SK-N-SH (cell line): ENCODE measurements around the gene DNAJB11. TPM values are rescaled to one million over a fixed set of nuclear protein-coding genes. Genes with fewer than 3 reads are reported as not detected.

Source experiments
- CTCF ChIA-PET: fragments of 300-600, 350-600 bp; formaldehyde crosslinking; extraction: SDS; loops from one replicate; lab custom pipeline; 2021; lab: Yijun Ruan, JAX
- POLR2A ChIA-PET: fragments of 350-600 bp; sonication (Branson Sonifier 250); formaldehyde crosslinking; extraction: SDS; loops from one replicate; lab custom pipeline; 2020; ENCODE audit warnings: antibody characterized with exemption, inconsistent platforms; lab: Yijun Ruan, JAX
- DNase-seq: peaks from one replicate; pipeline ENCODE4 v3.0.0; 2012
- H2AFZ ChIP-seq: fragments of 200-600 bp; sonication (generic); 2 replicates; pipeline ENCODE4 v1.8.1; 2016; ENCODE audit warnings: antibody characterized with exemption, mild to moderate bottlenecking, low read depth
- H3F3A ChIP-seq: fragments of 200-600 bp; sonication (generic); replicated peaks from 2 replicates; pipeline ENCODE3; 2016; ENCODE audit warnings: antibody characterized with exemption, mild to moderate bottlenecking; ENCODE audit not compliant: insufficient read depth
- H3K27ac ChIP-seq, 2 experiments: fragments of 200-500 bp in 1 of 2; fragments of 200-600 bp in 1 of 2; sonication (Bioruptor generic) in 1 of 2; sonication (generic), shearing (Covaris generic) in 1 of 2; 2 replicates each; pipeline versions ENCODE4 v1.5.1 to v1.6.1; 2014 to 2016; ENCODE audit warnings: low read depth in 2 of 2, inconsistent platforms in 1 of 2, low read length in 1 of 2, mild to moderate bottlenecking in 1 of 2, mixed read lengths in 1 of 2
- H3K27me3 ChIP-seq: fragments of 200-600 bp; sonication (generic), shearing (Covaris generic); 2 replicates; pipeline ENCODE4 v1.6.1; 2016; ENCODE audit warnings: mixed run types; ENCODE audit not compliant: insufficient read depth
- H3K36me3 ChIP-seq, 2 experiments: fragments of 200-500 bp in 1 of 2; fragments of 200-600 bp in 1 of 2; sonication (Bioruptor generic) in 1 of 2; sonication (generic) in 1 of 2; replicated peaks in 1 of 2; 2 replicates each; pipeline versions ENCODE3 to v1.5.1; 2014 to 2016; ENCODE audit warnings: low read length in 1 of 2, mild to moderate bottlenecking in 1 of 2; ENCODE audit not compliant: insufficient read depth in 2 of 2, control insufficient read depth in 1 of 2
- H3K4me1 ChIP-seq, 2 experiments: fragments of 200-500 bp in 1 of 2; fragments of 200-600 bp in 1 of 2; sonication (Bioruptor generic) in 1 of 2; sonication (generic), shearing (Covaris generic) in 1 of 2; 2 replicates each; pipeline versions ENCODE4 v1.5.1 to v1.6.1; 2014 to 2016; ENCODE audit warnings: low read depth in 1 of 2, low read length in 1 of 2, mixed run types in 1 of 2; ENCODE audit not compliant: insufficient read depth in 2 of 2, control insufficient read depth in 1 of 2
- H3K4me2 ChIP-seq: fragments of 200-600 bp; sonication (generic), shearing (Covaris generic); 2 replicates; pipeline ENCODE4 v1.6.1; 2017; ENCODE audit warnings: mixed run types
- H3K4me3 ChIP-seq, 2 experiments: fragments of 200-500 bp in 1 of 2; fragments of 200-600 bp in 1 of 2; sonication (Bioruptor generic) in 1 of 2; sonication (generic), shearing (Covaris generic) in 1 of 2; 2 replicates each; pipeline versions ENCODE4 v1.5.1 to v1.8.1; 2014 to 2016; ENCODE audit warnings: low read depth in 2 of 2, inconsistent platforms in 1 of 2, low read length in 1 of 2, mild to moderate bottlenecking in 1 of 2, mixed read lengths in 1 of 2, moderate library complexity in 1 of 2
- H3K79me2 ChIP-seq: fragments of 200-600 bp; sonication (generic); 2 replicates; pipeline ENCODE4 v1.8.1; 2017; ENCODE audit warnings: mild to moderate bottlenecking; ENCODE audit not compliant: insufficient read depth
- H3K9ac ChIP-seq: fragments of 200-600 bp; sonication (generic); 2 replicates; pipeline ENCODE4 v1.6.1; 2017; ENCODE audit warnings: mixed run types
- H3K9me2 ChIP-seq: fragments of 200-600 bp; sonication (generic); 2 replicates; pipeline ENCODE4 v1.6.1; 2017; ENCODE audit warnings: mixed run types
- H3K9me3 ChIP-seq: fragments of 200-600 bp; sonication (generic); 2 replicates; pipeline ENCODE4 v1.6.1; 2017; ENCODE audit warnings: mixed run types, mild to moderate bottlenecking, moderate library complexity
- H4K20me1 ChIP-seq: fragments of 200-600 bp; sonication (generic); 2 replicates; pipeline ENCODE4 v1.6.1; 2017; ENCODE audit warnings: mild to moderate bottlenecking, mixed run types; ENCODE audit not compliant: insufficient read depth
- ELF1 ChIP-seq: IDR thresholded peaks from 2 replicates; pipeline ENCODE4 v1.4.0; 2012
- EZH2phosphoT487 ChIP-seq: fragments of 200-600 bp; sonication (generic); IDR thresholded peaks from 2 replicates; pipeline ENCODE4 v1.6.1; 2017; ENCODE audit warnings: low read depth, mixed run types, mild to moderate bottlenecking, antibody characterized with exemption, moderate library complexity, borderline replicate concordance
- FOXJ3 ChIP-seq: sonication (generic); formaldehyde crosslinking; IDR thresholded peaks from 2 replicates; pipeline ENCODE4 v1.5.1; 2020; ENCODE audit warnings: mild to moderate bottlenecking, missing genetic modification reagents
- FOXM1 ChIP-seq: IDR thresholded peaks from 2 replicates; pipeline ENCODE4 v1.4.0; 2012; ENCODE audit warnings: low read depth, mild to moderate bottlenecking
- GATA2 ChIP-seq: sonication (generic); formaldehyde crosslinking; IDR thresholded peaks from 2 replicates; pipeline ENCODE4 v1.5.0; 2020; ENCODE audit warnings: mild to moderate bottlenecking, missing genetic modification reagents
- JUND ChIP-seq: IDR thresholded peaks from 2 replicates; pipeline ENCODE4 v1.4.0; 2012
- MEF2A ChIP-seq: IDR thresholded peaks from 2 replicates; pipeline ENCODE4 v1.4.0; 2012; ENCODE audit warnings: low read depth, borderline replicate concordance
- MXI1 ChIP-seq: IDR thresholded peaks from 2 replicates; pipeline ENCODE4 v1.6.1; 2012; ENCODE audit warnings: mild to moderate bottlenecking, low read depth, low read length, improper control_type of control experiment
- NFIC ChIP-seq: IDR thresholded peaks from 2 replicates; pipeline ENCODE4 v1.4.0; 2012; ENCODE audit warnings: borderline replicate concordance
- RAD21 ChIP-seq: IDR thresholded peaks from 2 replicates; pipeline ENCODE4 v1.6.1; 2012; ENCODE audit warnings: mild to moderate bottlenecking, low read length
- RCOR1 ChIP-seq: fragments of 150-350 bp; IDR thresholded peaks from 2 replicates; pipeline ENCODE4 v1.6.1; 2017; ENCODE audit warnings: antibody characterized with exemption, low read length
- RFX5 ChIP-seq: IDR thresholded peaks from 2 replicates; pipeline ENCODE4 v1.6.1; 2012; ENCODE audit warnings: mild to moderate bottlenecking, improper control_type of control experiment, low read length
- RXRA ChIP-seq: IDR thresholded peaks from 2 replicates; pipeline ENCODE4 v1.4.0; 2012; ENCODE audit warnings: low read depth, mild to moderate bottlenecking, borderline replicate concordance
- SMC3 ChIP-seq: IDR thresholded peaks from 2 replicates; pipeline ENCODE4 v1.6.1; 2012; ENCODE audit warnings: low read depth, low read length, improper control_type of control experiment
- TAF1 ChIP-seq: IDR thresholded peaks from 2 replicates; pipeline ENCODE4 v1.6.1; 2012; ENCODE audit warnings: low read depth, mild to moderate bottlenecking, low read length, moderate library complexity, borderline replicate concordance
- TCF12 ChIP-seq: IDR thresholded peaks from 2 replicates; pipeline ENCODE4 v1.4.0; 2012
- USF1 ChIP-seq: IDR thresholded peaks from 2 replicates; pipeline ENCODE4 v1.4.0; 2012; ENCODE audit warnings: low read depth, borderline replicate concordance
- YY1 ChIP-seq: IDR thresholded peaks from 2 replicates; pipeline ENCODE4 v1.4.0; 2012; ENCODE audit warnings: low read depth, mild to moderate bottlenecking
- ZBTB33 ChIP-seq: IDR thresholded peaks from 2 replicates; pipeline ENCODE4 v1.4.0; 2012; ENCODE audit warnings: low read depth, borderline replicate concordance
- WGBS: methylation state at CpG from one replicate; pipeline ENCODE4 v1.1.6; 2017; ENCODE audit warnings: low lambda C conversion rate; 5-methylcytosine and 5-hydroxymethylcytosine counted together
- polyA plus RNA-seq, 3 experiments: library from polyadenylated mRNA; depleted of rRNA; stranded (reverse); fragments of >200 nt; gene quantifications; 2 replicates each; pipeline ENCODE4 v1.2.3, GENCODE V29; 2012
- TF ChIP-seq, protein P1 (sequence below): fragments of 200-600 bp; sonication (generic); IDR thresholded peaks from 2 replicates; pipeline ENCODE4 v1.6.1; 2017; ENCODE audit warnings: antibody characterized with exemption, mild to moderate bottlenecking, moderate library complexity
- TF ChIP-seq, protein P2 (sequence below): fragments of 150-350 bp; IDR thresholded peaks from 2 replicates; pipeline ENCODE4 v1.6.1; 2017; ENCODE audit warnings: antibody characterized with exemption, low read length, low read depth, borderline replicate concordance

Gene DNAJB11
- polyA plus RNA-seq, 1 of the 3 experiments (the other 2 are of a cell fraction), result 33.3 TPM

GRCh38 chr3:186628756-186629155, 58.2 kb downstream of the DNAJB11 start (continued):
- no peak for TF ChIP-seq ZBTB33
- TF ChIP-seq USF1, result no peak
- TF ChIP-seq FOXJ3 (CRISPR knock-in tag), result no peak
- TF ChIP-seq RXRA, result no peak
- TF ChIP-seq, protein P1, sequence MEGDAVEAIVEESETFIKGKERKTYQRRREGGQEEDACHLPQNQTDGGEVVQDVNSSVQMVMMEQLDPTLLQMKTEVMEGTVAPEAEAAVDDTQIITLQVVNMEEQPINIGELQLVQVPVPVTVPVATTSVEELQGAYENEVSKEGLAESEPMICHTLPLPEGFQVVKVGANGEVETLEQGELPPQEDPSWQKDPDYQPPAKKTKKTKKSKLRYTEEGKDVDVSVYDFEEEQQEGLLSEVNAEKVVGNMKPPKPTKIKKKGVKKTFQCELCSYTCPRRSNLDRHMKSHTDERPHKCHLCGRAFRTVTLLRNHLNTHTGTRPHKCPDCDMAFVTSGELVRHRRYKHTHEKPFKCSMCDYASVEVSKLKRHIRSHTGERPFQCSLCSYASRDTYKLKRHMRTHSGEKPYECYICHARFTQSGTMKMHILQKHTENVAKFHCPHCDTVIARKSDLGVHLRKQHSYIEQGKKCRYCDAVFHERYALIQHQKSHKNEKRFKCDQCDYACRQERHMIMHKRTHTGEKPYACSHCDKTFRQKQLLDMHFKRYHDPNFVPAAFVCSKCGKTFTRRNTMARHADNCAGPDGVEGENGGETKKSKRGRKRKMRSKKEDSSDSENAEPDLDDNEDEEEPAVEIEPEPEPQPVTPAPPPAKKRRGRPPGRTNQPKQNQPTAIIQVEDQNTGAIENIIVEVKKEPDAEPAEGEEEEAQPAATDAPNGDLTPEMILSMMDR, result no peak
- no peak for TF ChIP-seq YY1
- TF ChIP-seq TAF1, result no peak
- no peak for TF ChIP-seq MEF2A
- no peak for TF ChIP-seq JUND
- no peak for TF ChIP-seq MXI1
- TF ChIP-seq EZH2phosphoT487, result no peak
- no peak for TF ChIP-seq TCF12
- no peak for TF ChIP-seq FOXM1

GRCh38 chr3:186630950-186631641, 60.6 kb downstream of the DNAJB11 start:
- no peak for DNase-seq
- TF ChIP-seq ZBTB33, result no peak
- TF ChIP-seq FOXM1, result no peak
- TF ChIP-seq, protein P2, sequence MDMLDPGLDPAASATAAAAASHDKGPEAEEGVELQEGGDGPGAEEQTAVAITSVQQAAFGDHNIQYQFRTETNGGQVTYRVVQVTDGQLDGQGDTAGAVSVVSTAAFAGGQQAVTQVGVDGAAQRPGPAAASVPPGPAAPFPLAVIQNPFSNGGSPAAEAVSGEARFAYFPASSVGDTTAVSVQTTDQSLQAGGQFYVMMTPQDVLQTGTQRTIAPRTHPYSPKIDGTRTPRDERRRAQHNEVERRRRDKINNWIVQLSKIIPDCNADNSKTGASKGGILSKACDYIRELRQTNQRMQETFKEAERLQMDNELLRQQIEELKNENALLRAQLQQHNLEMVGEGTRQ, result no peak
- no peak for TF ChIP-seq RFX5
- TF ChIP-seq, protein P1, result no peak
- TF ChIP-seq GATA2 (CRISPR knock-in tag), result no peak
- TF ChIP-seq RAD21, result no peak
- TF ChIP-seq RCOR1, result no peak
- TF ChIP-seq ELF1, result no peak
- TF ChIP-seq JUND, result no peak
- no peak for TF ChIP-seq SMC3
- TF ChIP-seq NFIC, result no peak
- no peak for TF ChIP-seq TAF1
- TF ChIP-seq TCF12, result no peak
- TF ChIP-seq MXI1, result no peak
- Histone ChIP-seq H4K20me1 (no peaks in the 10 kb centered on the region), H3K4me2 (no peak overlapping the region), H2AFZ (no peak overlapping the region), H3F3A (no peaks in the 10 kb centered on the region), H3K9ac (no peak overlapping the region), H3K27me3 (peaks cover under 1% of the 10 kb centered on the region; the same call in 1 of the 2 replicates), H3K4me1 (no peaks in the 10 kb centered on the region), H3K36me3 (no peaks in the 10 kb centered on the region), H3K27ac (no peak overlapping the region), H3K9me3 (no peaks in the 10 kb centered on the region), H3K79me2 (no peaks in the 10 kb centered on the region), H3K9me2 (no peaks in the 10 kb centered on the region), H3K4me3 (no peak overlapping the region)
- WGBS, result 22% methylated on average over 6 of the region's 6 CpGs
- ChIA-PET CTCF (interaction anchor here (1.3 to 3.4 kb wide), 2 partner anchors 14 to 16 kb away, joined by 8 to 16 read pairs; no protein-coding TSS in a partner anchor), POLR2A (no interaction called here)
